Ascending aorta (tissue), 2 donors: Measurements from ENCODE around the gene PGAP3. TPM values are rescaled to one million over a fixed set of nuclear protein-coding genes. Genes with fewer than 3 reads are reported as not detected.

Experiments used
- DNase-seq, 2 donors: peaks; one replicate each; pipeline ENCODE4 v3.0.0-alpha.2; 2019; ENCODE audit warnings: low spot score in 2 of 2
- H3K27ac ChIP-seq, 2 donors: fragments of 200-600 bp; sonication (generic); one replicate each; pipeline ENCODE4 v1.5.1; 2016 to 2017; ENCODE audit warnings: mild to moderate bottlenecking in 1 of 2
- H3K27me3 ChIP-seq: fragments of 200-600 bp; sonication (generic); one replicate; pipeline ENCODE4 v1.5.1; 2017
- H3K36me3 ChIP-seq, 2 donors: fragments of 200-600 bp; sonication (generic); one replicate each; pipeline ENCODE4 v1.5.1; 2016
- H3K4me1 ChIP-seq, 2 donors: fragments of 200-600 bp; sonication (generic); one replicate each; pipeline ENCODE4 v1.5.1; 2016 to 2017; ENCODE audit warnings: mild to moderate bottlenecking in 1 of 2
- H3K4me3 ChIP-seq, 2 donors: fragments of 200-600 bp; sonication (generic); one replicate each; pipeline ENCODE4 v1.5.1; 2016 to 2017; ENCODE audit warnings: mild to moderate bottlenecking in 1 of 2
- H3K9me3 ChIP-seq, 2 donors: fragments of 200-600 bp; sonication (generic); one replicate each; pipeline ENCODE4 v1.5.1; 2016
- intact Hi-C: fragments of 100-400 bp; cut with DNase I; formaldehyde crosslinking; loops from one replicate; pipeline ENCODE4 v1.15.1; 2023
- total RNA-seq: library from RNA; depleted of rRNA; stranded (reverse); fragments of >200 nt; gene quantifications from one replicate; pipeline ENCODE4 v1.1.0, GENCODE V29; 2016
- TF ChIP-seq, protein P1 (sequence below), 3 experiments: fragments of 200-600 bp in 2 of 3; fragments of 450-650 bp in 1 of 3; sonication (generic) in 2 of 3; IDR thresholded peaks; one replicate each; pipeline ENCODE4 v1.5.1; 2016 to 2019; ENCODE audit warnings: antibody characterized with exemption in 3 of 3, mild to moderate bottlenecking in 1 of 3, moderate library complexity in 1 of 3

Gene PGAP3
- total RNA-seq, 1 donor from 2014 or later: 29.5 TPM

DNA sequence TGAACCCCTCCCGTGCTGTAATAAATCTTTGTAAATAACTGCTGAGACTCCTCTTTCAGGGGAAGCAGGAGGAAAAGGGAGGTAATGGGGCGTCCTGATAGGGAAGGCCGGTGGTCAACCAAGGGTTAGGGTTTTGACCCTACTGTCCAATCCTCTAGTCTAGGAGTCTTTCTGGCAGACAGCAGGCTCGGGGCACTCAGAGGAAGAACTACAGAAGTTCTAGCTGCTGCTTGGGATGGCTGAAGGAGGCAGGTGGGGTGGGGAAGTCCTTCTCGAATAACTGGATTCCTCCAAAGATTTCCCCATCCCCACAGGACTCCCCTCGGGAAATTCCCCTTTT, 51.3 kb downstream of the PGAP3 start:
- Histone ChIP-seq H3K4me1 (peaks cover 11 to 27% of the 10 kb centered on the region in 2 donors), H3K9me3 (no peaks in the 10 kb centered on the region), H3K27me3 (no peaks in the 10 kb centered on the region), H3K27ac (peak overlapping the region; percentile 83 to 89), H3K36me3 (no peaks in the 10 kb centered on the region), H3K4me3 (peak overlapping the region; percentile 68 to 84)
- intact Hi-C loops: loop anchor here (5.0 kb wide), 2 partner anchors 96 to 116 kb away; partner anchors contain the start of gene MIEN1
- TF ChIP-seq, protein P1, sequence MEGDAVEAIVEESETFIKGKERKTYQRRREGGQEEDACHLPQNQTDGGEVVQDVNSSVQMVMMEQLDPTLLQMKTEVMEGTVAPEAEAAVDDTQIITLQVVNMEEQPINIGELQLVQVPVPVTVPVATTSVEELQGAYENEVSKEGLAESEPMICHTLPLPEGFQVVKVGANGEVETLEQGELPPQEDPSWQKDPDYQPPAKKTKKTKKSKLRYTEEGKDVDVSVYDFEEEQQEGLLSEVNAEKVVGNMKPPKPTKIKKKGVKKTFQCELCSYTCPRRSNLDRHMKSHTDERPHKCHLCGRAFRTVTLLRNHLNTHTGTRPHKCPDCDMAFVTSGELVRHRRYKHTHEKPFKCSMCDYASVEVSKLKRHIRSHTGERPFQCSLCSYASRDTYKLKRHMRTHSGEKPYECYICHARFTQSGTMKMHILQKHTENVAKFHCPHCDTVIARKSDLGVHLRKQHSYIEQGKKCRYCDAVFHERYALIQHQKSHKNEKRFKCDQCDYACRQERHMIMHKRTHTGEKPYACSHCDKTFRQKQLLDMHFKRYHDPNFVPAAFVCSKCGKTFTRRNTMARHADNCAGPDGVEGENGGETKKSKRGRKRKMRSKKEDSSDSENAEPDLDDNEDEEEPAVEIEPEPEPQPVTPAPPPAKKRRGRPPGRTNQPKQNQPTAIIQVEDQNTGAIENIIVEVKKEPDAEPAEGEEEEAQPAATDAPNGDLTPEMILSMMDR (IDR thresholded peaks at IDR 0.05): no peak
- DNase-seq: no peak

- TF ChIP-seq, protein P1 (IDR thresholded peaks at IDR 0.05): no peak
- H3K27ac ChIP-seq: peak overlapping the region in 1 of 2 donors; percentile 83
- no peaks in the 10 kb centered on the region for H3K36me3 ChIP-seq
- peaks cover 11 to 27% of the 10 kb centered on the region in 2 donors for H3K4me1 ChIP-seq
- no peaks in the 10 kb centered on the region for H3K27me3 ChIP-seq
- intact Hi-C loops: loop anchor here (2.0 to 5.0 kb wide), 3 partner anchors 31 to 117 kb away; partner anchors contain the start of gene MIEN1
- no peak overlapping the region for H3K4me3 ChIP-seq
- no peaks in the 10 kb centered on the region for H3K9me3 ChIP-seq
- DNase-seq: no peak
Measured at GRCh38 chr17:39635614-39636176, 52.2 kb downstream of the PGAP3 start.

DNA sequence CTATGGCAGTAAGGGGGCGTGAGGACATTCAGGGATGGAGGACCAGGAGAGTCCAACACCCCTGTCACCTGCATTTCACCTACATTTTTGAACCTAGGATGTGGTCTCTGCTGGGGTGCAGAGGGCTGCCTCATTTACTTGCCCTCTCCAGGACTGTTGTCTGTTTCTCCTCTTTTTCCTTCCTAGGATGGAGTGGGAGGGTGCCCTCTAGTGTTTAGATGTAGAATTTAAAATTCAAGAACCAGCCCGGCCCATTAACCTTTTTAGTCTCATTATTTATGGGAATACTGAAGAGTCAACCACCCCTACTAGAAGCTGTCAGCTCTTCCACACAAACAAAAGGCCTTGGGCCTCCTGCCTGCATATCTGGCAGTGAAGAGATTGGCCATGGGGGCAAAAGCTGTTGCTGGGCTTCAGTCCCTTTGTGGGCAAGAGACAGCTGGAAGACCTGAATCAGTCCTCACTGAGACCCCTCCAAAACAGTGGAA, 53.4 kb downstream of the PGAP3 start:
- intact Hi-C loops: loop anchor here (1.0 to 2.0 kb wide), 2 partner anchors 11 to 32 kb away; no protein-coding TSS in a partner anchor
- TF ChIP-seq, protein P1 (IDR thresholded peaks at IDR 0.05): peak; percentile 58 to 72 (median 72)
- H3K27ac ChIP-seq: no peak overlapping the region
- H3K4me1 ChIP-seq: peaks cover 11 to 23% of the 10 kb centered on the region in 2 donors
- H3K4me3 ChIP-seq: no peak overlapping the region
- H3K9me3 ChIP-seq: no peaks in the 10 kb centered on the region
- no peak for DNase-seq
- no peaks in the 10 kb centered on the region for H3K27me3 ChIP-seq
- H3K36me3 ChIP-seq: no peaks in the 10 kb centered on the region

- no peak overlapping the region for H3K27ac ChIP-seq
- DNase-seq: no peak
- intact Hi-C loops: loop anchor here (1.0 to 2.0 kb wide), 2 partner anchors 10 to 33 kb away; no protein-coding TSS in a partner anchor
- peaks cover 11 to 17% of the 10 kb centered on the region in 2 donors for H3K4me1 ChIP-seq
- no peaks in the 10 kb centered on the region for H3K27me3 ChIP-seq
- H3K36me3 ChIP-seq: no peaks in the 10 kb centered on the region
- TF ChIP-seq, protein P1 (IDR thresholded peaks at IDR 0.05): no peak
- no peaks in the 10 kb centered on the region for H3K9me3 ChIP-seq
- H3K4me3 ChIP-seq: no peak overlapping the region
Measured at GRCh38 chr17:39633570-39634183, 54.2 kb downstream of the PGAP3 start.

GRCh38 chr17:39632153-39632941, 55.5 kb downstream of the PGAP3 start:
- peaks cover 2% of the 10 kb centered on the region for H3K27me3 ChIP-seq
- H3K9me3 ChIP-seq: no peaks in the 10 kb centered on the region
- H3K4me1 ChIP-seq: peaks cover 5 to 10% of the 10 kb centered on the region in 2 donors
- DNase-seq: no peak
- no peak overlapping the region for H3K4me3 ChIP-seq
- H3K27ac ChIP-seq: no peak overlapping the region
- TF ChIP-seq, protein P1 (IDR thresholded peaks at IDR 0.05): no peak
- intact Hi-C loops: no loop called here
- no peaks in the 10 kb centered on the region for H3K36me3 ChIP-seq
